K562 (cell line): ENCODE measurements around the gene LRRC58. TPM values are rescaled to one million over a fixed set of nuclear protein-coding genes. Genes with fewer than 3 reads are reported as not detected.

Experiments
- CBFA2T3 ChIP-seq: fragments of 450-650 bp; IDR thresholded peaks from 2 replicates; pipeline ENCODE4 v1.6.1; 2017
- CREBBP ChIP-seq: IDR thresholded peaks from one replicate; pipeline ENCODE4 v1.6.1; 2012; ENCODE audit warnings: low read depth, mild to moderate bottlenecking, control low read depth, inconsistent platforms, low read length
- DPF2 ChIP-seq: fragments of 450-650 bp; IDR thresholded peaks from 2 replicates; pipeline ENCODE4 v1.6.1; 2016
- JUNB ChIP-seq: fragments of 450-650 bp; formaldehyde crosslinking; conservative IDR thresholded peaks from 2 replicates; pipeline ENCODE4 v1.4.0; 2020; ENCODE audit warnings: mild to moderate bottlenecking
- KDM1A ChIP-seq, 2 experiments: fragments of 450-650 bp; IDR thresholded peaks; 2 replicates each; pipeline ENCODE4 v1.6.1; 2016; ENCODE audit warnings: mild to moderate bottlenecking in 2 of 2
- MAFK ChIP-seq: IDR thresholded peaks from 2 replicates; pipeline ENCODE4 v1.6.1; 2011; ENCODE audit warnings: low read length, improper control_type of control experiment
- NCOA6 ChIP-seq: fragments of 450-650 bp; IDR thresholded peaks from 2 replicates; pipeline ENCODE4 v1.6.1; 2017; ENCODE audit warnings: mild to moderate bottlenecking
- NRF1 ChIP-seq, 2 experiments: fragments of 450-650 bp; IDR thresholded peaks in 1 of 2; conservative IDR thresholded peaks in 1 of 2; 2 replicates each; pipeline ENCODE4 v1.6.1; 2014; ENCODE audit warnings: mild to moderate bottlenecking in 2 of 2
- POLR2A ChIP-seq: fragments of 450-650 bp; conservative IDR thresholded peaks from 2 replicates; pipeline ENCODE4 v1.6.1; 2016
- POLR2B ChIP-seq: fragments of 450-650 bp; IDR thresholded peaks from 2 replicates; pipeline ENCODE4 v1.6.1; 2018; ENCODE audit warnings: low read depth; ENCODE audit not compliant: partially characterized antibody
- RAD51 ChIP-seq: fragments of 450-650 bp; IDR thresholded peaks from 2 replicates; pipeline ENCODE4 v1.7.1; 2016; ENCODE audit warnings: low read depth, mild to moderate bottlenecking, borderline replicate concordance
- TEAD2 ChIP-seq: fragments of 450-650 bp; IDR thresholded peaks from 2 replicates; pipeline ENCODE4 v1.6.1; 2016; ENCODE audit warnings: missing genetic modification characterization, control low read depth, missing compliant biosample characterization
- USF2 ChIP-seq: sonication (generic); formaldehyde crosslinking; IDR thresholded peaks from 2 replicates; pipeline ENCODE4 v1.5.0; 2020; ENCODE audit warnings: missing genetic modification reagents
- VEZF1 ChIP-seq: fragments of 200-800 bp; sonication (Bioruptor generic); IDR thresholded peaks from 2 replicates; pipeline ENCODE4 v1.6.1; 2017; ENCODE audit warnings: missing genetic modification characterization, missing compliant biosample characterization
- ZNF133 ChIP-seq: fragments of 250-450 bp; sonication (Bioruptor Pico); IDR thresholded peaks from 2 replicates; pipeline ENCODE4 v1.4.0; 2020; ENCODE audit warnings: mild to moderate bottlenecking
- ZNF592 ChIP-seq: fragments of 450-650 bp; IDR thresholded peaks from 2 replicates; pipeline ENCODE4 v1.6.1; 2017; ENCODE audit warnings: antibody characterized with exemption, mild to moderate bottlenecking
- polyA plus RNA-seq, 8 experiments: library from polyadenylated mRNA; depleted of rRNA in 4 of 8; stranded (reverse) in 5 of 8; unstranded in 3 of 8; fragments of >200 nt; fragmentation: Nextera tagmentation in 2 of 8; fragmentation: Illumina TruSeq in 1 of 8; extraction: Ambion mirVana in 2 of 8; extraction: Trizol in 1 of 8; gene quantifications; 2 replicates each; pipeline versions ENCODE4 v1.2.1 to v1.2.3, GENCODE V29; 2011 to 2014; ENCODE audit warnings: inconsistent platforms in 1 of 8, missing spikeins in 1 of 8
- total RNA-seq, 7 experiments: library from RNA; depleted of rRNA in 6 of 7; stranded (reverse); fragments of >200 nt in 6 of 7; fragmentation: Illumina TruSeq in 2 of 7; extraction: Trizol in 2 of 7; gene quantifications; 2 replicates each; pipeline versions ENCODE4 v1.2.1 to v1.2.3, GENCODE V29; 2011 to 2021; ENCODE audit warnings: low replicate concordance in 1 of 7
- TF ChIP-seq, protein P1 (sequence below), 2 experiments: fragments of 450-650 bp in 1 of 2; sonication (generic) in 1 of 2; formaldehyde crosslinking in 1 of 2; IDR thresholded peaks in 1 of 2; conservative IDR thresholded peaks in 1 of 2; 2 replicates each; pipeline versions ENCODE4 v1.6.1 to v1.8.1; 2016 to 2023; ENCODE audit warnings: mild to moderate bottlenecking in 2 of 2, moderate library complexity in 2 of 2, inconsistent platforms in 1 of 2, missing genetic modification reagents in 1 of 2

LRRC58 gene
- total and polyA plus RNA-seq, 9 of the 15 experiments (the other 6 are each of a cell fraction or from before 2014, with no cell fraction given), result 5.6 to 26.6 (median 14.8) TPM

DNA sequence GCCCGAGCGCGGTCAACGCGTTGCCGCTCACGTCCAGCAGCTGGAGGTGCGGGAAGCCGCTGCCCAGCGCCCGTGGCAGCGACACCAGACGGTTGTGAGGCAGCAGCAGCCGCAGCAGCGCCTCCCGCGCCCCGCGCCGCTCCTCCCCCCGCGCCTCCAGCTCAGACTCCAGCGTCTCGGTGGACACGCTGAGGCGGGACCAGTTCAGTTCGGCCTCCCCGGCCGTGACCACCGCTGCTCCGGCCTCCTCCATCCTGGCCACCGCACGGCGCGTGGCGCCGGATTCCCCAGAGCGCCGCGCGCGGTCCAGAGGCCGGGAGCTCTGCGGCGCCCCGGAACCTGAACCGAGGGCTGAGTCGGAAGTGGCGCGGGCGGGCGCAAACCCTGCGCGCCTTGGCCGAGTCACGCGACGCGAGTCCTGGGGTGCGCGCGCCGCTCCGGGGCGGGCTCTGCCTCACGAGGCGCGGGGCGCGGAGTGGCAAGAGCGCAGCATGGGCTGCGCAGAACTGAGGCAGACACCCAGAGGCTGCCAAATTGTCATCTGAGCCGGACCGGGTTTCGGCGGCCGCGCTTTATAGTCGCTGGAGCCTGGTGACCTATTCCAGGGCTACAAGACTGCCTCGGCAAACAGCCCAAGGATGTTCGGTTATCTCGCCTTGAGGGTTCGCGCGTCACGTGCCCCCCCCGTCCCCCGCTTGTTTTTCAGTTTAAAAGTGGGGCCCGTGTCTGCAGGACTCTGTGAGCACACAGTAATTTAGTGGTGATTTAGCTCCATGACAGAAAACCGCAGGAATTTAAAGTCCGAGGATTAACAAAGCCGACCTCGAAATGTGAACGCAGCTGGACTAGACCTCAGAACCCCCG is at the start of gene LRRC58 (continued):
- peak; percentile 65 for TF ChIP-seq USF2 (CRISPR knock-in tag)
- no peak for TF ChIP-seq TEAD2 (tag)
- peak; percentile 91 to 92 for TF ChIP-seq NRF1 (conservative IDR thresholded peaks at IDR 0.05 in 1 of 2, IDR thresholded peaks at IDR 0.05 in 1 of 2)
- no peak for TF ChIP-seq JUNB (CRISPR knock-in tag)
- TF ChIP-seq NCOA6, result no peak
- TF ChIP-seq ZNF133 (CRISPR knock-in tag), result no peak
- TF ChIP-seq ZNF592, result peak; percentile 75
- no peak for TF ChIP-seq CBFA2T3
- no peak for TF ChIP-seq CREBBP
- TF ChIP-seq RAD51, result peak; percentile 76
- TF ChIP-seq VEZF1, result peak; percentile 88
- peak; percentile 81 for TF ChIP-seq POLR2A
- TF ChIP-seq, protein P1, sequence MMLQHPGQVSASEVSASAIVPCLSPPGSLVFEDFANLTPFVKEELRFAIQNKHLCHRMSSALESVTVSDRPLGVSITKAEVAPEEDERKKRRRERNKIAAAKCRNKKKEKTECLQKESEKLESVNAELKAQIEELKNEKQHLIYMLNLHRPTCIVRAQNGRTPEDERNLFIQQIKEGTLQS (IDR thresholded peaks at IDR 0.05), result no peak
- TF ChIP-seq, protein P1 (CRISPR knock-in tag; conservative IDR thresholded peaks at IDR 0.05), result no peak
- no peak for TF ChIP-seq MAFK
- TF ChIP-seq KDM1A (IDR thresholded peaks at IDR 0.05), result 0 out of 4 replicates have a peak, but pooled peaks of 1 of the 2 experiments have one; percentile 8
- no peak for TF ChIP-seq DPF2
- peak; percentile 62 for TF ChIP-seq POLR2B
